Loucy (cell line): ENCODE data around the gene FGF9.

Experiments used
- CTCF ChIP-seq: fragments of 200-600 bp; sonication (generic); conservative IDR thresholded peaks from 2 replicates; pipeline ENCODE4 v1.5.1; 2014; ENCODE audit warnings: mild to moderate bottlenecking, antibody characterized with exemption, low read length
- EZH2phosphoT487 ChIP-seq: fragments of 200-600 bp; IDR thresholded peaks from 2 replicates; pipeline ENCODE4 v1.6.1; 2018; ENCODE audit warnings: antibody characterized with exemption, mild to moderate bottlenecking, moderate library complexity, borderline replicate concordance

- TF ChIP-seq CTCF, result no peak
- no peak for TF ChIP-seq EZH2phosphoT487
These were observed 46.9 kb downstream of the FGF9 start for GRCh38 chr13:21717817-21718216.
